SU-DHL-6 (cell line): ENCODE measurements around the gene ARAF.

Source experiments
- H2AFZ ChIP-seq: fragments of 200-600 bp; sonication (generic); 2 replicates; pipeline ENCODE4 v1.6.1; 2014; ENCODE audit warnings: low read depth, mild to moderate bottlenecking, moderate library complexity, mixed read lengths, antibody characterized with exemption, low read length; ENCODE audit not compliant: severe bottlenecking
- H3F3A ChIP-seq: fragments of 200-600 bp; shearing (Covaris generic); 2 replicates; pipeline ENCODE4 v1.6.0; 2016; ENCODE audit warnings: antibody characterized with exemption, mild to moderate bottlenecking; ENCODE audit not compliant: insufficient read depth
- H3K27ac ChIP-seq: fragments of 200-600 bp; sonication (generic); 2 replicates; pipeline ENCODE4 v1.5.1; 2016; ENCODE audit warnings: low read depth, mild to moderate bottlenecking, low read length, moderate library complexity, mixed read lengths
- H3K27me3 ChIP-seq: fragments of 200-600 bp; sonication (generic), shearing (Covaris generic); 2 replicates; pipeline ENCODE4 v1.6.0; 2014; ENCODE audit warnings: mild to moderate bottlenecking, low read length
- H3K36me3 ChIP-seq: fragments of 200-600 bp; sonication (generic); 2 replicates; pipeline ENCODE4 v1.6.1; 2014; ENCODE audit warnings: mild to moderate bottlenecking, low read length, mixed read lengths
- H3K4me2 ChIP-seq: fragments of 300-600, 200-600 bp; shearing (Covaris generic), sonication (generic); 2 replicates; pipeline ENCODE4 v1.6.0; 2014; ENCODE audit warnings: low read length, low read depth, mild to moderate bottlenecking; ENCODE audit not compliant: poor library complexity, severe bottlenecking
- H3K4me3 ChIP-seq: fragments of 200-600 bp; sonication (generic); 2 replicates; pipeline ENCODE4 v1.5.1; 2014; ENCODE audit warnings: antibody characterized with exemption, low read length, mild to moderate bottlenecking, mixed read lengths; ENCODE audit not compliant: insufficient read depth, poor library complexity, severe bottlenecking
- H3K79me2 ChIP-seq: fragments of 200-600 bp; sonication (generic); 2 replicates; pipeline ENCODE4 v1.6.1; 2014; ENCODE audit warnings: mild to moderate bottlenecking, low read length, moderate library complexity; ENCODE audit not compliant: insufficient read depth
- H3K9ac ChIP-seq: fragments of 200-600 bp; sonication (generic); 2 replicates; pipeline ENCODE4 v1.7.0; 2014; ENCODE audit warnings: mild to moderate bottlenecking, low read length
- H3K9me2 ChIP-seq: fragments of 200-600 bp; sonication (generic); replicated peaks from 2 replicates; pipeline ENCODE4 v1.6.1; 2014; ENCODE audit warnings: low read length; ENCODE audit not compliant: insufficient read depth
- H3K9me3 ChIP-seq: fragments of 200-600 bp; sonication (generic); 2 replicates; pipeline ENCODE4 v1.6.1; 2014; ENCODE audit warnings: low read length, mixed read lengths; ENCODE audit not compliant: insufficient read depth
- H4K20me1 ChIP-seq: fragments of 200-600 bp; sonication (generic); 2 replicates; pipeline ENCODE4 v1.6.1; 2014; ENCODE audit warnings: low read depth, mild to moderate bottlenecking, antibody characterized with exemption, low read length, moderate library complexity, mixed read lengths
- CTCF ChIP-seq: fragments of 200-600 bp; sonication (generic); IDR thresholded peaks from one replicate; pipeline ENCODE4 v1.5.1; 2017; ENCODE audit warnings: antibody characterized with exemption, mild to moderate bottlenecking, low read length, moderate library complexity; ENCODE audit not compliant: insufficient read depth, poor library complexity, severe bottlenecking
- EZH2phosphoT487 ChIP-seq: fragments of 200-600 bp; sonication (generic), shearing (Covaris generic); conservative IDR thresholded peaks from 2 replicates; pipeline ENCODE4 v1.6.1; 2018; ENCODE audit warnings: mild to moderate bottlenecking, antibody characterized with exemption, low read length, moderate library complexity, mixed read lengths

Gene ARAF

GRCh38 chrX:47620303-47620685, 59.3 kb downstream of the ARAF start:
- Histone ChIP-seq H3K4me2 (peak overlapping the region; percentile 13), H3K9me2 (no peaks in the 10 kb centered on the region), H3K79me2 (no peaks in the 10 kb centered on the region), H3K4me3 (no peak overlapping the region), H4K20me1 (no peaks in the 10 kb centered on the region), H3K27ac (no peak overlapping the region), H3K9me3 (no peaks in the 10 kb centered on the region), H3F3A (no peaks in the 10 kb centered on the region), H3K27me3 (no peaks in the 10 kb centered on the region), H3K9ac (no peak overlapping the region), H2AFZ (no peak overlapping the region), H3K36me3 (no peaks in the 10 kb centered on the region)
- no peak for TF ChIP-seq EZH2phosphoT487
- TF ChIP-seq CTCF = no peak
